ENCODE data around the gene NAPEPLD.

DNA sequence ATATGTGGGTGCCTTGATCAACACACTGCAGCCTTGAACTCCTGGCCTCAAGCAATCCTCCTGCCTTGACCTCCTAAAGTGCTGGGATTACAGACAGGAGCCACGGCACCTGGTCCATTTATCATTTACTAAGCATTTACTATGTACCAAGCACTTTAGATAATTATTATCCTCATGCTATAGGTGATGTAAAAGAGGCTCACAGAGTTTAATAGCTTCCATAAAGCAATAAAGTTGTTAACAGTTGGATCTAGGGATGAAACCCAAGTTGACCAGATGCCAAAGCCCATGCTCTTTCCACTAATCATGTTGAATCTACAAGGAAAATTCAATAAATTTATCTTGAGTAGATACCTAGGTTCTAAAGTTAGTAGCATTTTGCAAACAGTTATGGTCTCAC, 5.0 kb downstream of the NAPEPLD start:
- TF ChIP-seq, protein P1, sequence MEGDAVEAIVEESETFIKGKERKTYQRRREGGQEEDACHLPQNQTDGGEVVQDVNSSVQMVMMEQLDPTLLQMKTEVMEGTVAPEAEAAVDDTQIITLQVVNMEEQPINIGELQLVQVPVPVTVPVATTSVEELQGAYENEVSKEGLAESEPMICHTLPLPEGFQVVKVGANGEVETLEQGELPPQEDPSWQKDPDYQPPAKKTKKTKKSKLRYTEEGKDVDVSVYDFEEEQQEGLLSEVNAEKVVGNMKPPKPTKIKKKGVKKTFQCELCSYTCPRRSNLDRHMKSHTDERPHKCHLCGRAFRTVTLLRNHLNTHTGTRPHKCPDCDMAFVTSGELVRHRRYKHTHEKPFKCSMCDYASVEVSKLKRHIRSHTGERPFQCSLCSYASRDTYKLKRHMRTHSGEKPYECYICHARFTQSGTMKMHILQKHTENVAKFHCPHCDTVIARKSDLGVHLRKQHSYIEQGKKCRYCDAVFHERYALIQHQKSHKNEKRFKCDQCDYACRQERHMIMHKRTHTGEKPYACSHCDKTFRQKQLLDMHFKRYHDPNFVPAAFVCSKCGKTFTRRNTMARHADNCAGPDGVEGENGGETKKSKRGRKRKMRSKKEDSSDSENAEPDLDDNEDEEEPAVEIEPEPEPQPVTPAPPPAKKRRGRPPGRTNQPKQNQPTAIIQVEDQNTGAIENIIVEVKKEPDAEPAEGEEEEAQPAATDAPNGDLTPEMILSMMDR (conservative IDR thresholded peaks at IDR 0.05; ENCODE audit: low read depth, low read length) = no peak
- no peak for TF ChIP-seq EZH2 (IDR thresholded peaks at IDR 0.05; ENCODE audit: borderline replicate concordance, low read depth, low read length, poor library complexity, severe bottlenecking)
